ENCODE measurements around the gene CAB39L.

Gene CAB39L

GRCh38 chr13:49464621-49465325 is 20.9 kb upstream of the CAB39L start:
- H3K4me3 ChIP-seq (ENCODE audit: low read depth, low read length): no peak overlapping the region
- TF ChIP-seq CTCF (IDR thresholded peaks at IDR 0.05; ENCODE audit: control insufficient read depth, extremely low read depth, insufficient read depth): no peak
- DNase-seq (ENCODE audit: low read depth): no peak

GRCh38 chr13:49464085-49464484 is 20.2 kb upstream of the CAB39L start:
- no peak for TF ChIP-seq CTCF (IDR thresholded peaks at IDR 0.05; ENCODE audit: control insufficient read depth, extremely low read depth, insufficient read depth)
- DNase-seq (ENCODE audit: low read depth): no peak

GRCh38 chr13:49459580-49459979 is 15.7 kb upstream of the CAB39L start:
- no peak overlapping the region for H3K4me3 ChIP-seq (ENCODE audit: low read depth, low read length)
- no peak for DNase-seq (ENCODE audit: low read depth)
- TF ChIP-seq CTCF (IDR thresholded peaks at IDR 0.05; ENCODE audit: control insufficient read depth, extremely low read depth, insufficient read depth): no peak

More at GRCh38 chr13:49464085-49464484, 20.2 kb upstream of the CAB39L start:
- no peak overlapping the region for H3K4me3 ChIP-seq (ENCODE audit: low read depth, low read length)

GRCh38 chr13:49457221-49457620 is 13.4 kb upstream of the CAB39L start:
- DNase-seq (ENCODE audit: low read depth): no peak
- H3K4me3 ChIP-seq (ENCODE audit: low read depth, low read length): no peak overlapping the region
- no peak for TF ChIP-seq CTCF (IDR thresholded peaks at IDR 0.05; ENCODE audit: control insufficient read depth, extremely low read depth, insufficient read depth)

GRCh38 chr13:49456156-49456555 is 12.3 kb upstream of the CAB39L start:
- no peak for DNase-seq (ENCODE audit: low read depth)
- no peak overlapping the region for H3K4me3 ChIP-seq (ENCODE audit: low read depth, low read length)
- no peak for TF ChIP-seq CTCF (IDR thresholded peaks at IDR 0.05; ENCODE audit: control insufficient read depth, extremely low read depth, insufficient read depth)

- TF ChIP-seq CTCF (IDR thresholded peaks at IDR 0.05; ENCODE audit: control insufficient read depth, extremely low read depth, insufficient read depth): no peak
- no peak for DNase-seq (ENCODE audit: low read depth)
- H3K4me3 ChIP-seq (ENCODE audit: low read depth, low read length): no peak overlapping the region
Observed at GRCh38 chr13:49455007-49455398, 11.1 kb upstream of the CAB39L start.
